Measurements from ENCODE around the gene CTH.

GRCh38 chr1:70387507-70387906, 23.6 kb upstream of the CTH start:
- no peak for TF ChIP-seq ZNF274 (IDR thresholded peaks at IDR 0.05; ENCODE audit: low read depth, low read length)
- no peak for TF ChIP-seq SUZ12 (IDR thresholded peaks at IDR 0.05; ENCODE audit: extremely low read depth, insufficient read depth, insufficient read length)
- no peak for TF ChIP-seq YY1 (IDR thresholded peaks at IDR 0.05; ENCODE audit: insufficient read depth, insufficient read length)
